ENCODE measurements around the gene SLCO4A1.

SLCO4A1 gene

GRCh38 chr20:62702895-62703852 is 60.9 kb downstream of the SLCO4A1 start:
- DNase-seq: no peak

- DNase-seq: no peak
Measured at GRCh38 chr20:62703853-62704228, 61.5 kb downstream of the SLCO4A1 start.

GRCh38 chr20:62704341-62704948 is 62.1 kb downstream of the SLCO4A1 start:
- DNase-seq: peak; percentile 77

- DNase-seq: no peak
Measured at GRCh38 chr20:62705627-62706026, 63.3 kb downstream of the SLCO4A1 start.

GRCh38 chr20:62706344-62706743 is 64.0 kb downstream of the SLCO4A1 start:
- DNase-seq: no peak

GRCh38 chr20:62706857-62707256 is 64.6 kb downstream of the SLCO4A1 start:
- DNase-seq: no peak

- no peak for DNase-seq
Measured at GRCh38 chr20:62707276-62707920, 65.1 kb downstream of the SLCO4A1 start.

- no peak for DNase-seq
Measured at GRCh38 chr20:62707921-62708521, 65.7 kb downstream of the SLCO4A1 start.

GRCh38 chr20:62708591-62709536 is 66.6 kb downstream of the SLCO4A1 start, which contains the start of gene NTSR1:
TSS of gene NTSR1 (plus strand) at chr20:62708836. CDS start at chr20:62709208, 372 bp downstream.
- no peak for DNase-seq

GRCh38 chr20:62709537-62709905 is 67.2 kb downstream of the SLCO4A1 start:
- no peak for DNase-seq

- DNase-seq: no peak
Measured at GRCh38 chr20:62710221-62710885, 68.0 kb downstream of the SLCO4A1 start.

- no peak for DNase-seq
Measured at GRCh38 chr20:62710886-62711702, 68.8 kb downstream of the SLCO4A1 start.

- DNase-seq: peak; percentile 32
Measured at GRCh38 chr20:62711703-62712101, 69.4 kb downstream of the SLCO4A1 start.

- DNase-seq: no peak
Measured at GRCh38 chr20:62712606-62713005, 70.3 kb downstream of the SLCO4A1 start.

- DNase-seq: no peak
Measured at GRCh38 chr20:62714006-62714405, 71.7 kb downstream of the SLCO4A1 start.

- DNase-seq: no peak
Measured at GRCh38 chr20:62714799-62715198, 72.5 kb downstream of the SLCO4A1 start.

GRCh38 chr20:62715201-62715600 is 72.9 kb downstream of the SLCO4A1 start:
- no peak for DNase-seq

GRCh38 chr20:62716198-62716940 is 74.1 kb downstream of the SLCO4A1 start:
- no peak for DNase-seq

- DNase-seq: no peak
Measured at GRCh38 chr20:62716941-62717310, 74.6 kb downstream of the SLCO4A1 start.

- no peak for DNase-seq
Measured at GRCh38 chr20:62717933-62718332, 75.6 kb downstream of the SLCO4A1 start.
